ENCODE results near the gene BORCS5.
A peak's percentile ranks its signal among the peaks of the same experiment; 100 is the strongest.
"Not testable (repeated sequence)": the region's sequence is repeated elsewhere in the genome, so short reads cannot be mapped to it uniquely, and the experiment has no call there.

Gene BORCS5

GRCh38 chr12:12356896-12357718, at the start of gene BORCS5:
TSS of gene BORCS5 (plus strand) at chr12:12357078. CDS start at chr12:12357452, 374 bp downstream.
- H3K36me3 ChIP-seq (ENCODE audit: control insufficient read depth, insufficient read depth, low read length, severe bottlenecking), result no peaks in the 10 kb centered on the region
- H3K9me3 ChIP-seq (ENCODE audit: control insufficient read depth, low read length), result no peaks in the 10 kb centered on the region
- H3K9ac ChIP-seq (ENCODE audit: low read length), result peak within 1 kb of the TSS; percentile 96
- H3K4me3 ChIP-seq (ENCODE audit: low read length), result peak within 1 kb of the TSS; percentile 97
- no peaks in the 10 kb centered on the region for H3K27me3 ChIP-seq (replicated peaks; ENCODE audit: control insufficient read depth, insufficient read depth, low read length)
- DNase-seq (ENCODE audit: low read depth), result peak; percentile 96
- peaks cover 12% of the 10 kb centered on the region for H3K4me1 ChIP-seq (ENCODE audit: control insufficient read depth, insufficient read depth, low read length)

GRCh38 chr12:12310695-12311094, 46.2 kb upstream of the BORCS5 start:
- not testable (repeated sequence) for H3K36me3 ChIP-seq (ENCODE audit: control insufficient read depth, insufficient read depth, low read length, severe bottlenecking); H3K9me3 ChIP-seq (ENCODE audit: control insufficient read depth, low read length); H3K9ac ChIP-seq (ENCODE audit: low read length); H3K27me3 ChIP-seq (replicated peaks; ENCODE audit: control insufficient read depth, insufficient read depth, low read length); H3K4me1 ChIP-seq (ENCODE audit: control insufficient read depth, insufficient read depth, low read length); DNase-seq (ENCODE audit: low read depth); H3K4me3 ChIP-seq (ENCODE audit: low read length)

- Histone ChIP-seq H3K4me1 (ENCODE audit: control insufficient read depth, insufficient read depth, low read length) (peaks cover 14% of the 10 kb centered on the region), H3K36me3 (ENCODE audit: control insufficient read depth, insufficient read depth, low read length, severe bottlenecking) (no peaks in the 10 kb centered on the region), H3K27me3 (replicated peaks; ENCODE audit: control insufficient read depth, insufficient read depth, low read length) (no peaks in the 10 kb centered on the region), H3K9ac (ENCODE audit: low read length) (no peak overlapping the region), H3K9me3 (ENCODE audit: control insufficient read depth, low read length) (no peaks in the 10 kb centered on the region), H3K4me3 (ENCODE audit: low read length) (no peak overlapping the region)
- no peak for DNase-seq (ENCODE audit: low read depth)
Measured at GRCh38 chr12:12315838-12316237, 41.0 kb upstream of the BORCS5 start.

GRCh38 chr12:12319451-12320183, 37.3 kb upstream of the BORCS5 start:
- Histone ChIP-seq H3K27me3 (replicated peaks; ENCODE audit: control insufficient read depth, insufficient read depth, low read length) (no peaks in the 10 kb centered on the region), H3K9me3 (ENCODE audit: control insufficient read depth, low read length) (no peaks in the 10 kb centered on the region), H3K4me3 (ENCODE audit: low read length) (peak overlapping the region; percentile 75), H3K4me1 (ENCODE audit: control insufficient read depth, insufficient read depth, low read length) (peaks cover 14% of the 10 kb centered on the region), H3K9ac (ENCODE audit: low read length) (peak overlapping the region; percentile 69), H3K36me3 (ENCODE audit: control insufficient read depth, insufficient read depth, low read length, severe bottlenecking) (no peaks in the 10 kb centered on the region)
- peak; percentile 59 for DNase-seq (ENCODE audit: low read depth)

- Histone ChIP-seq H3K9ac (ENCODE audit: low read length) (no peak overlapping the region), H3K9me3 (ENCODE audit: control insufficient read depth, low read length) (no peaks in the 10 kb centered on the region), H3K36me3 (ENCODE audit: control insufficient read depth, insufficient read depth, low read length, severe bottlenecking) (no peaks in the 10 kb centered on the region), H3K4me3 (ENCODE audit: low read length) (no peak overlapping the region), H3K4me1 (ENCODE audit: control insufficient read depth, insufficient read depth, low read length) (peaks cover 14% of the 10 kb centered on the region), H3K27me3 (replicated peaks; ENCODE audit: control insufficient read depth, insufficient read depth, low read length) (no peaks in the 10 kb centered on the region)
- no peak for DNase-seq (ENCODE audit: low read depth)
Measured at GRCh38 chr12:12323118-12323517, 33.8 kb upstream of the BORCS5 start.

- Histone ChIP-seq H3K36me3 (ENCODE audit: control insufficient read depth, insufficient read depth, low read length, severe bottlenecking) (no peaks in the 10 kb centered on the region), H3K9me3 (ENCODE audit: control insufficient read depth, low read length) (no peaks in the 10 kb centered on the region), H3K4me3 (ENCODE audit: low read length) (no peak overlapping the region), H3K9ac (ENCODE audit: low read length) (no peak overlapping the region), H3K4me1 (ENCODE audit: control insufficient read depth, insufficient read depth, low read length) (peaks cover 14% of the 10 kb centered on the region), H3K27me3 (replicated peaks; ENCODE audit: control insufficient read depth, insufficient read depth, low read length) (no peaks in the 10 kb centered on the region)
- DNase-seq (ENCODE audit: low read depth), result no peak
Measured at GRCh38 chr12:12323591-12323990, 33.3 kb upstream of the BORCS5 start.

- Histone ChIP-seq H3K4me1 (ENCODE audit: control insufficient read depth, insufficient read depth, low read length) (peaks cover 3% of the 10 kb centered on the region), H3K4me3 (ENCODE audit: low read length) (no peak overlapping the region), H3K36me3 (ENCODE audit: control insufficient read depth, insufficient read depth, low read length, severe bottlenecking) (no peaks in the 10 kb centered on the region), H3K9me3 (ENCODE audit: control insufficient read depth, low read length) (no peaks in the 10 kb centered on the region), H3K27me3 (replicated peaks; ENCODE audit: control insufficient read depth, insufficient read depth, low read length) (no peaks in the 10 kb centered on the region), H3K9ac (ENCODE audit: low read length) (no peak overlapping the region)
- DNase-seq (ENCODE audit: low read depth), result no peak
Measured at GRCh38 chr12:12326262-12326661, 30.6 kb upstream of the BORCS5 start.

- Histone ChIP-seq H3K9me3 (ENCODE audit: control insufficient read depth, low read length) (no peaks in the 10 kb centered on the region), H3K4me3 (ENCODE audit: low read length) (no peak overlapping the region), H3K27me3 (replicated peaks; ENCODE audit: control insufficient read depth, insufficient read depth, low read length) (no peaks in the 10 kb centered on the region), H3K9ac (ENCODE audit: low read length) (no peak overlapping the region), H3K4me1 (ENCODE audit: control insufficient read depth, insufficient read depth, low read length) (peaks cover 3% of the 10 kb centered on the region), H3K36me3 (ENCODE audit: control insufficient read depth, insufficient read depth, low read length, severe bottlenecking) (no peaks in the 10 kb centered on the region)
- peak; percentile 92 for DNase-seq (ENCODE audit: low read depth)
Measured at GRCh38 chr12:12327802-12328201, 29.1 kb upstream of the BORCS5 start.

- H3K9me3 ChIP-seq (ENCODE audit: control insufficient read depth, low read length), result no peaks in the 10 kb centered on the region
- no peak overlapping the region for H3K9ac ChIP-seq (ENCODE audit: low read length)
- no peaks in the 10 kb centered on the region for H3K36me3 ChIP-seq (ENCODE audit: control insufficient read depth, insufficient read depth, low read length, severe bottlenecking)
- no peaks in the 10 kb centered on the region for H3K27me3 ChIP-seq (replicated peaks; ENCODE audit: control insufficient read depth, insufficient read depth, low read length)
- no peak overlapping the region for H3K4me3 ChIP-seq (ENCODE audit: low read length)
- DNase-seq (ENCODE audit: low read depth), result no peak
- H3K4me1 ChIP-seq (ENCODE audit: control insufficient read depth, insufficient read depth, low read length), result peaks cover 3% of the 10 kb centered on the region
Measured at GRCh38 chr12:12331244-12331771, 25.6 kb upstream of the BORCS5 start.

GRCh38 chr12:12331896-12332295, 25.0 kb upstream of the BORCS5 start:
- Histone ChIP-seq H3K4me1 (ENCODE audit: control insufficient read depth, insufficient read depth, low read length) (peaks cover 3% of the 10 kb centered on the region), H3K36me3 (ENCODE audit: control insufficient read depth, insufficient read depth, low read length, severe bottlenecking) (no peaks in the 10 kb centered on the region), H3K9me3 (ENCODE audit: control insufficient read depth, low read length) (no peaks in the 10 kb centered on the region), H3K27me3 (replicated peaks; ENCODE audit: control insufficient read depth, insufficient read depth, low read length) (no peaks in the 10 kb centered on the region), H3K4me3 (ENCODE audit: low read length) (no peak overlapping the region), H3K9ac (ENCODE audit: low read length) (no peak overlapping the region)
- DNase-seq (ENCODE audit: low read depth), result no peak
